MM.1S (cell line): ENCODE measurements around the gene POLR3G.

Source experiments
- CTCF ChIP-seq: fragments of 300-600 bp; sonication (generic); IDR thresholded peaks from 2 replicates; pipeline ENCODE4 v1.5.1; 2016; ENCODE audit warnings: antibody characterized with exemption, low read length, mixed read lengths
- EZH2 ChIP-seq: fragments of 300-600 bp; sonication (generic); optimal IDR thresholded peaks from 2 replicates; pipeline ENCODE3; 2017; ENCODE audit warnings: low read depth, mild to moderate bottlenecking, antibody characterized with exemption, low read length, mixed read lengths
- EZH2phosphoT487 ChIP-seq: fragments of 300-600 bp; sonication (generic); IDR thresholded peaks from 2 replicates; pipeline ENCODE4 v1.6.1; 2018; ENCODE audit warnings: antibody characterized with exemption, low read length

GRCh38 chr5:90555666-90556065, 81.0 kb downstream of the POLR3G start:
- no peak for TF ChIP-seq CTCF
- TF ChIP-seq EZH2: no peak
- TF ChIP-seq EZH2phosphoT487: no peak
